ENCODE results near the gene CTRL.

- TF ChIP-seq GATA3 (IDR thresholded peaks at IDR 0.05; ENCODE audit: low read depth, low read length) (no peak), GATA2 (IDR thresholded peaks at IDR 0.05; ENCODE audit: low read depth, low read length) (no peak)
Observed at GRCh38 chr16:67902831-67903230, 28.8 kb downstream of the CTRL start.

Measured in SH-SY5Y (cell line).